ENCODE results near the gene P2RY8.

Gene P2RY8

DNA sequence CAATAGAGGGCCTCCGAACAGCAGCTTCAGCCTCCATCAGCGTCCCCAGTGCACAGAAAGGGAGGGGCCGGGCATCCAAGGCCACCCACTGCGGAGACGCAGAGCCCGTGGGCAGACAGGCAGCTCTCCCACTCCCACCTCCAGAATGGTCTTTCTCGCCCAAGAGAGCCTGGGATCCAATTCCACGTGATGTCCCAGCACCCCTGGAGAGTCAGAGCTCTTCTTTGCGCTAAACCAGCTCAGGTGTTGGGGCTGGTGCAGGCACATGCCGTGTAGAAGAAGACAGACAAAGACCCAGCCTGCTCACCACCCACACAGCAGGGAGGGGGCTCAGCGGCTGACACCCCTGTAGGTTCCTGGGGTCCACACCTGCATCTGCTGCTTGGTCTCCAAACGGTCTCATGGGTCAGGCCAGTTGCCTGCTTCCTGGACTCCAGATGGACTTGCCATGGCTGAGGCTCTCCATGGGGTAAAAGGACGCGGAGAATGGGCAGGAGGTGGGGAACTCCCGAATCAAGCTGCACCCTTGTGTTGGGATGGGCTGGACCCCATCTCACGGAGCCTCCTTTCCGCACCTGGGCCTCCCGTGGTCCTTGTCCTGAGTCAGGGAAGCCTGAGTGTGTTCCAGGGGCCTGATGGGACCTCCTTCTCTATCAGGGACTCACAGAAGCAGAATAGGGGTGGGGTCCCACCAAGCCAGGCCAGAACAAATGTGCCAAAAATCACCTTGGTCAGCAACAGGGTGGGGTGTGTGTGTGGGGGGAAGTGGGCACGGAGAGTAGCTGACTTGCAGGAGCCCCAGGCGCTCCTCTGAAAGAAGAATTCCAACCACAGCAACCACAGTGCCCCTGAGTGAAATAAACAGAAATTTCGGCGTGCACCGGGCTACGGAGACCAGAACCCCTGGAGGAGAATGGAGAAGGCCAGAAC is 72.7 kb downstream of the P2RY8 start:
- ChIA-PET CTCF (no interaction called here), POLR2A (no interaction called here)
- no peak for DNase-seq (ENCODE audit: extremely low spot score)
- TF ChIP-seq, protein P1, sequence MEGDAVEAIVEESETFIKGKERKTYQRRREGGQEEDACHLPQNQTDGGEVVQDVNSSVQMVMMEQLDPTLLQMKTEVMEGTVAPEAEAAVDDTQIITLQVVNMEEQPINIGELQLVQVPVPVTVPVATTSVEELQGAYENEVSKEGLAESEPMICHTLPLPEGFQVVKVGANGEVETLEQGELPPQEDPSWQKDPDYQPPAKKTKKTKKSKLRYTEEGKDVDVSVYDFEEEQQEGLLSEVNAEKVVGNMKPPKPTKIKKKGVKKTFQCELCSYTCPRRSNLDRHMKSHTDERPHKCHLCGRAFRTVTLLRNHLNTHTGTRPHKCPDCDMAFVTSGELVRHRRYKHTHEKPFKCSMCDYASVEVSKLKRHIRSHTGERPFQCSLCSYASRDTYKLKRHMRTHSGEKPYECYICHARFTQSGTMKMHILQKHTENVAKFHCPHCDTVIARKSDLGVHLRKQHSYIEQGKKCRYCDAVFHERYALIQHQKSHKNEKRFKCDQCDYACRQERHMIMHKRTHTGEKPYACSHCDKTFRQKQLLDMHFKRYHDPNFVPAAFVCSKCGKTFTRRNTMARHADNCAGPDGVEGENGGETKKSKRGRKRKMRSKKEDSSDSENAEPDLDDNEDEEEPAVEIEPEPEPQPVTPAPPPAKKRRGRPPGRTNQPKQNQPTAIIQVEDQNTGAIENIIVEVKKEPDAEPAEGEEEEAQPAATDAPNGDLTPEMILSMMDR (IDR thresholded peaks at IDR 0.05; ENCODE audit: control extremely low read depth, extremely low read depth, low read depth, missing control alignments) = no peak

DNA sequence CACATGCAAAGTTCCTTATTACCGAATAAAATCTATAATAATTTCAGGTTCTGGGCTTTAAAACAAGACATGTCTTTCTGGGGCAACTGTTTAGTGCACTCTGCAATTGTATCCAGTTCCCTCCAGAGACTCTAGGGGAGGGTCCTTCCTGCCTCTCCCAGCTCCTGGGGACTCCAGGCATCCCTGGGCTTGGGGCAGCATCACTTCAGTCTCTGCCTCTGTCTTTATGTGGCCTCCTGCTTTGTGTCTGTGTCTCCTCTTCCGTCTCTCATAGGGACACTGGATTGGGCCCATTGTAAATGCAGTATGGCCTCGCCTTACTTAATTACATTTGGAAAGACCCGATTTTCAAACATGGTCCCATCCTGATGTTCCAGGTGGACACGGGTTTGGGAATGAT is 73.4 kb downstream of the P2RY8 start:
- POLR2A ChIA-PET = no interaction called here
- TF ChIP-seq, protein P1 (IDR thresholded peaks at IDR 0.05; ENCODE audit: control extremely low read depth, extremely low read depth, low read depth, missing control alignments) = no peak
- CTCF ChIA-PET = no interaction called here
- DNase-seq (ENCODE audit: extremely low spot score) = no peak

DNA sequence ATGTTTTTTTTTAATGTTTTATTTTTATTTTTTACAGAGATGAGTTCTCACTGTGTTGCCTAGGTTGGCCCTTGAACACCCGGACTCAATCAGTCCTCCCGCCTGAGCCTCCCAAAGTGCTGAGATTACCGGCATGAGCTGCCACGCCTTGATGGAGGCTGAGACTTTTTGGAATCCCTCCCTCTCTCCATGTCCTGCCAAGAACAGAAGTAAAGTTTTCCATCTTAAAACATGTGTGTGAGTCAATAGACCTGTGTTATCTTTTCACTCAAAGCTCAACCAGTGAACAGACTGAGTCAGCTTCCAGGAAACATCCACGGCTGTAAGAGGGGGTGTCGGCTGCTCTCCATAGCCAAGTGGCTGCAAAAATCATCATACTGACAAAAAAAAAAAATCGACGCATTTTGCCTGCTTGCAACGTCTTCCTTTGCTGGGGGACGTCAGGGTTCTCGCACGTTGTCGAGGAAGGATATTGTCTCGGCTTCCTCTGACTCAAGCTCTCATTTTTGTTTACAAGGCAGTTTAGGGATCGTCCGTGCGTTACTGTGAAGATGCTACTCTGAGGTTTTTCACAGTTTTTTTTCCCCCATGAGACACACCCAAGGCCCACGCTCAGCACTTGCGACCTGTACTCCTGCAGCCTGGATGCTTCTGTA is 74.3 kb downstream of the P2RY8 start:
- ChIA-PET POLR2A (no interaction called here), CTCF (no interaction called here)
- DNase-seq (ENCODE audit: extremely low spot score) = no peak
- TF ChIP-seq, protein P1 (IDR thresholded peaks at IDR 0.05; ENCODE audit: control extremely low read depth, extremely low read depth, low read depth, missing control alignments) = no peak

DNA sequence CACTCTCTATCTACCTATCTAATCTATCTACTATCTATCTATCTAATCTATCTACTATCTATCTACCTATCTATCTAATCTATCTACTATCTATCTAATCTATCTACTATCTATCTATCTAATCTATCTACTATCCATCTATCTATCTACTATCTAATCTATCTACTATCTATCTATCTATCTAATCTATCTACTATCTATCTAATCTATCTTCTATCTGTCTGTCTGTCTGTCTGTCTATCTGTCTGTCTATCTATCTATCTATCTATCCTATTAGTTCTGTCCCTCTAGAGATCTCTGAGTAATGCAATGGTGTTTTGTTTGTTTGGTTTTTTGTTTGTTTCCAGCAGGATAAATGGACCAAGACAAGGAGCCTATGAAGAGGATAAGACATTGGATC is 74.9 kb downstream of the P2RY8 start:
- DNase-seq (ENCODE audit: extremely low spot score) = no peak
- CTCF ChIA-PET = no interaction called here

DNA sequence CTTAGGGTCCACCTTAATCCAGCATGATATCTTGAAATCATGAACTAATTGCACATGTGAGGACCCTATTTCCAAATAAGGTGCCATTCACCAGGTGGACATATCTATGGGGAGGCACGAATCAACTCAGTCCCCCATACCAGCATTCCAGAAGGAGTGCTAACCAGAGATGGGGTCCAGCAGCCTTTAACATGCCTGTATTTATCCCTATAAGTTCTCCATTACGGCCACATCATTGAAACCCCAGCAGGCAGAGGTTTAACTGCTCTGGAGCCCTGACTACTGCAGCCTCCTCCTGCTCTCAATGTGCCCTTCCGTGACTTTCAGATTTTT is 81.1 kb downstream of the P2RY8 start:
- ChIA-PET CTCF (no interaction called here), POLR2A (no interaction called here)
- TF ChIP-seq, protein P1 (IDR thresholded peaks at IDR 0.05; ENCODE audit: control extremely low read depth, extremely low read depth, low read depth, missing control alignments) = no peak
- no peak for DNase-seq (ENCODE audit: extremely low spot score)

More for the DNA sequence above, 74.9 kb downstream of the P2RY8 start:
- POLR2A ChIA-PET = no interaction called here
- TF ChIP-seq, protein P1 (IDR thresholded peaks at IDR 0.05; ENCODE audit: control extremely low read depth, extremely low read depth, low read depth, missing control alignments) = no peak

DNA sequence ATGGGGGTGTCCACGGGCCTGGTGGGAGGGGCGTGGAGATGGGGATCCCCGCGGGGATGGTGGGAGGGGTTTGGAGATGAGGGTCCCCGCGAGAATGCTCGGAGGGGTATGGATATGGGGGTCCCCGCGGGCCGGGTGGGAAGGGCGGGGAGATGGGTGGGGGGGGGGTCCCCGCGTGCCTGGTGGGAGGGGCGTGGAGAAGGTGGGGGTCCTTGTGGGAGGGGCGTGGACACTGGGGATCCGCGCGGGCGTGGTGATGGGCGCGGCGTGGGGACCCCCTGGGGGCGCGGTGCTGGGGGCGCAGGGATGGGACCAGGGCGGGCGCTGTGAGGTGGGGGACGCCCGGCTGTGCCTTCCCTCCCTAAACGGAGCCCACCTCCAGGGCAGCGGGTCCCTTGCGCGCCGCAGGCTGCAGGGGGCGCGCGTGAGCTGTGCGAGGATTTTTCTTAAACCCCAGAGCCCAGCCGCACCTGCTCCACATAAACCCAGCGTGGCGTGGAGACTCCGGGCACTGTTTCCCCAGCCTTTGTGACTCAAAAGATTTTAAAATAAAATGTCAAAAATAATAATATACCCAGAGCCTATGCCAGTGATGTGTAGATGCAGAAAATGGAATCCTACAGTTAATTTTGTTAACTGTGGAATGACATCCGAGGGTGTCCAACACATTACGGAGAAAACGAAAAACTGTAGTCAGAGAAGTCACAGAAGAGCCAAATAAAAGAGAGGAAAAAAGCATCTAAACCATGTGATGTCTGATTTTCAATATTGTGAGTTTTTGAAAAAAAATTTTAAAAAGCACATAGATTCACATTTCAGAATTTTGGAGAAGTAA is 82.8 kb downstream of the P2RY8 start:
- ChIA-PET POLR2A (no interaction called here), CTCF (no interaction called here)
- TF ChIP-seq, protein P1 (IDR thresholded peaks at IDR 0.05; ENCODE audit: control extremely low read depth, extremely low read depth, low read depth, missing control alignments) = peak; percentile 98
- peak; percentile 82 for DNase-seq (ENCODE audit: extremely low spot score)

Measured in GM10248 (cell line).